Measurements from ENCODE around the gene MRPS34.

MRPS34 gene

GRCh38 chr16:1762196-1762878 lies 10.6 kb downstream of the MRPS34 start:
- no peak overlapping the region for H3K4me3 ChIP-seq
- no peak overlapping the region for H3K27ac ChIP-seq

GRCh38 chr16:1761751-1762150 lies 11.2 kb downstream of the MRPS34 start:
- Histone ChIP-seq H3K4me3 (no peak overlapping the region), H3K27ac (no peak overlapping the region)

- no peak overlapping the region for H3K27ac ChIP-seq
- no peak overlapping the region for H3K4me3 ChIP-seq
Measured at GRCh38 chr16:1760911-1761310, 12.0 kb downstream of the MRPS34 start.

DNA sequence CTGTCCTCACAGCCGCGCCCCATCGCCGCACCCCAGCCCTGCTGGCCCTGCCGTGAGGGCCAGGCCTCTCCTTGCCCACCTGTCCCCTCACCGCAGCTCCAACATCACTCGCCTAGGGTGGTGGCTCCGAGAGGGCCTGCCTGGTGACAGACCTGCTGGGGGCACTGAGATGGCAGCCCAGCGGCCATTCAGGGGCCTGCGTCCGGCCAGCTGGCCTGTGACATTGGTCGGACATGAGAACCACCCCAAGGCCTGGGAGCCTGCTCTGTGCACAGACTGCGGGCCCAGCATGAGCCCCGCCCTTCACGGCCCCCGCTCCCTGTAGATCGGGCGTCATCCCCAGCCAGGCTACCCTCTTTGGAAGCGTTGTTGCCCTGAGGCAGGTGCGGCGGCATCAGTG lies 13.4 kb downstream of the MRPS34 start:
- H3K4me3 ChIP-seq = no peak overlapping the region
- H3K27ac ChIP-seq = no peak overlapping the region

DNA sequence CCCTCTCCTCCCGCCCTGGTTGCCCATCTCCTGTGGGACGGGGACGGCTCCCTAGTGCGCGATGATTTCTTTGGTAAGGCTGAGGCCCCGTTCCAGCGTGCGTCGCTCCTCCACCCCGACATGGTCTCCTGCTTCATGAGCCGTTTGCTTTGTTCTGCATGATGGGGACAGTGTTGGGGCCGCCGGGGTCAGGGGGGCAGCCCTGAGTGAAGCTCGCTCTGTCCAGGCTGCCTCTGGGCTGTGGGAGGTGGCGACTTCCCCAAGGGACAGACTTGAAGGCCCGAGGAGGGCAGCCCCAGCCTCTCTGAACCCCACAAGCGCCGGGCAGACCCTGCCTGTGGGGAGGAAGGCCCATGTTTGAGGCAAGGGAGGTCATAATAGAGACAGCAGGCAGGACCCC lies 14.0 kb downstream of the MRPS34 start:
- H3K27ac ChIP-seq = no peak overlapping the region
- H3K4me3 ChIP-seq = no peak overlapping the region

DNA sequence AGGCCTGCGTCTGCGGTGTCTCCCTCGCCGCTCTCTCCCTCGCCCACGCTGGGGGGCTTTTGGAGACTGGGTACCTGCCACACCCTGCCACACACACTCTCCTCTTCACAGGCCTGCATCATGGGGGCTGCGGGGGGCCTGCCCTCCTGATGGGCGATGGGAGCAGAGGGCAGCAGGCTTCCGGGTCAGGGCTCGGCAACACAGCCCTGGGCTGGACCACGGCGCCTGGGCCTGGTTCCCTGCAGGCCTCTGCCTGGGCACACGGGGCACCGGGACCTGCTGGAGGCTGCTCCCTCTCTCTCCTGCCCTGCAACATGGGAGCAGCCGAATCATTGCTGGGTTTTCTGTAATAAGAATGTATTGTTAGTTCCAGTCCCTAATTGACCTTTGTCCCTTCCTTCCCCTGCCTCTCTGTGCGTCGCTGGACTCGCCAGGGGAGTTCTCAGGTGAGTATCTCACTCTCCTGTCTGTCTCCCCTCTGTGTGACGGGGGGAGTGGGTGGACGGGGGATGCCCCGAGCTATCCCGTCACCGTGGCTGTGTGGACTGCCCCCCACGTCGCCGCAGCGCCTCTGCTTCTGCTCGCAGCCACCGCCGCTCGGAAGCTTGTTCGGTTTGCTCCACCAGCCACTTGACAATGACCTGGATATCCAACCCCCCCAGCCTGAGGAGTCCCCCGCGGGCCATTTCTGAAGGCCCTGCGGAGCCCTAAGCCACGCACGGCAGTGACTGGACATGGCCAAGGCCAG lies 15.0 kb downstream of the MRPS34 start:
- no peak overlapping the region for H3K4me3 ChIP-seq
- no peak overlapping the region for H3K27ac ChIP-seq

DNA sequence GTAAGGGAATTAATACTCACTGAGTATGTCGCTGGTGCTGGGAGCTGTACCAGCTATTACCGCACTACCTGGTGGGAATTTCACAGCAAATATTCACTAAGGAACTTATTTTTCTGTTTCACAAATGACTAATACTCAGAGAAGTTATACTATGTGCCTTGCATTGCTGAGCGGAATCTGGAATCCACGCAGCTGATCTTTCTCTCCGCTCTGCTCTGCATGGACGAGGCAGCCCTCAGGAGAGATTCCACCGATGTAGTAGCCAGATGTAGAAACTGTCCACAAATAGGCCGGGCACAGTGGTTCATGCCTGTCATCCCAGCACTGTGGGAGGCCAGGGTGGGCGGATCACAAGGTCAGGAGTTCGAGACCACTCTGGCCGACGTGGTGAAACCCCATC lies 18.7 kb downstream of the MRPS34 start:
- H3K27ac ChIP-seq = peak overlapping the region in 6 of 21 experiments; percentile 18 to 55 (median 36)
- H3K4me3 ChIP-seq = no peak overlapping the region

DNA sequence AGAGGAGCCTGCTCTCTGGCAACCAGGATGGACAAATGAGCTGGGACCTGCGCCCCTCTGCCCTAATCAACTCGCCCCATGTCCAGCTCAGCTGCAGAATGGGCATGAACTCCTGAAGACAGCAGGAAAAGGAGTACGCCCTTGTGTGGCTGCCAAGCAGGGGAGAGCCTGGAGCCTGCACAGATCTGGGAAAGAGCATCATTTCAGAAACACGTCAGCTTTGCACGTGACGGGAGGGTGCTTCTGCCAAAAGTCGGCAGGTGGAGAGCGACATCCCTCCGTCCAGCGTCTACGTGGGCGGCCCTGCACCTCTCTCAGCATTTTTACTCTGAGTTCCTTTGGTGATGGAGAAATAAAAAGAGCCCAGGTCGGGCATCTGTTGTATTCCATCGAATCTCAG lies 20.1 kb downstream of the MRPS34 start:
- H3K27ac ChIP-seq = no peak overlapping the region
- H3K4me3 ChIP-seq = no peak overlapping the region

GRCh38 chr16:1751946-1752345 lies 21.0 kb downstream of the MRPS34 start:
- H3K4me3 ChIP-seq = no peak overlapping the region

GRCh38 chr16:1749152-1750117 lies 23.5 kb downstream of the MRPS34 start:
- H3K4me3 ChIP-seq = no peak overlapping the region
- no peak overlapping the region for H3K27ac ChIP-seq

More at GRCh38 chr16:1751946-1752345, 21.0 kb downstream of the MRPS34 start:
- no peak overlapping the region for H3K27ac ChIP-seq

- H3K27ac ChIP-seq = no peak overlapping the region
- H3K4me3 ChIP-seq = no peak overlapping the region
Measured at GRCh38 chr16:1747934-1748333, 25.0 kb downstream of the MRPS34 start.

DNA sequence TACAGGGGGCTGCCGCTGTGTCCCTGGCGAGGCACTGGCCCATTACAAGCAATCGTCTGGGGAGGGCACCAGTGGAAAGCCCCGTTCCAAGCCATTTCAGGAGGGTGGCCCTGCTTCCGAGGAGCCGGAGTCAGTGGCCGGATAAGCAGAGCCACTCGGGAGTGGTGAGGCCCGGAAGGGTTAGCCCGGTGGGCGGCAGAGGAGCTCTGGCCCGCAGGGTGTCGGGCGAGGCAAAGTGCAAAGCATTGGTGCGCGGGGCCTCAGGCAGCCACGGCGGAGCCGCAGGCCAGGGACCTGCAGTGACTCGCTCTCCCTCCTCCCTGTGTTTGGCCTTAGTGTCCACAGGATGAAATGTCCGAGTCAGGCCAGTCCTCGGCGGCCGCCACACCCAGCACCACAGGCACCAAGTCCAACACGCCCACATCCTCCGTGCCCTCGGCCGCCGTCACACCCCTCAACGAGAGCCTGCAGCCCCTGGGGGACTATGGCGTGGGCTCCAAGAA lies 26.2 kb downstream of the MRPS34 start:
- Histone ChIP-seq H3K4me3 (no peak overlapping the region), H3K27ac (peak overlapping the region in 1 of 21 experiments; percentile 68)

DNA sequence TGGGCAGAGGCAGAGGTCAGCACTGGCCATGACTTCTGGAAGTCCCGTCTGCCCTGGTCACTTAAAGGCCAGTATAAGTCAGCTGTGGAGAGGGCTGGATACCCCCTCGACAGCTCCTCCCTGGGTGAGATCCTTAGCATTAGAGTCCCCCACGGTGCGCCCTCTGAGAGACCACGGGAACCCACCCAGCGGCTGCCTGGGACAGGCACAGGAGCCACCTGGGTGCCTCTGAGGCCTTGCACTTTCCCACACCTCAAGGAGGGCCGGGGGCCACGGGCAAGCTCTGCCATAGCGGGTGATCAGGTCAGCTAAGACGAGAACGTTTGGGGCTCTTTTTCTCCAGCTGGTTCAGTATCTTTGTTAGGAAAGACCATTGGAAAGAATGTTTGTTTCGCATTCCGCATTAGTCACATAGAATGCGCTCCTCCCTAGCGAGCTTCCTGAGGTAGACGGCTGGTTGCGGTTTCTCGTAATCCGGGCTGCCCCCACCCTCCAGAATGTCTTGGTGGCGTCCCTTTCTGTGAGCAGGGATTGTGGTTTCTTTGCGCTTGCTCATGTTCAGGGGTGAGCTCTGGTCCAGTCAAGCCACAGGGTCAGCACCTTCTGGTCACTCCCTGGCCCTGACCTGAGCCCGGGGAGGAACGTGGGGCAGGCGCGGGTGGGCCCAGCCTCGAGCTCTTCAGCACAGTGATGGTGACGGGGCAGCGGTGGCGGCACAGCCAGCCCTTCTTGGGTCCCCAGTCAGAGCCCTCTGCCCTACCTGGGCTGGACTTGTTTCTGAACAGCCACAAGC lies 26.8 kb downstream of the MRPS34 start:
- H3K4me3 ChIP-seq = no peak overlapping the region
- H3K27ac ChIP-seq = peak overlapping the region in 4 of 21 experiments; percentile 11 to 68 (median 36)

DNA sequence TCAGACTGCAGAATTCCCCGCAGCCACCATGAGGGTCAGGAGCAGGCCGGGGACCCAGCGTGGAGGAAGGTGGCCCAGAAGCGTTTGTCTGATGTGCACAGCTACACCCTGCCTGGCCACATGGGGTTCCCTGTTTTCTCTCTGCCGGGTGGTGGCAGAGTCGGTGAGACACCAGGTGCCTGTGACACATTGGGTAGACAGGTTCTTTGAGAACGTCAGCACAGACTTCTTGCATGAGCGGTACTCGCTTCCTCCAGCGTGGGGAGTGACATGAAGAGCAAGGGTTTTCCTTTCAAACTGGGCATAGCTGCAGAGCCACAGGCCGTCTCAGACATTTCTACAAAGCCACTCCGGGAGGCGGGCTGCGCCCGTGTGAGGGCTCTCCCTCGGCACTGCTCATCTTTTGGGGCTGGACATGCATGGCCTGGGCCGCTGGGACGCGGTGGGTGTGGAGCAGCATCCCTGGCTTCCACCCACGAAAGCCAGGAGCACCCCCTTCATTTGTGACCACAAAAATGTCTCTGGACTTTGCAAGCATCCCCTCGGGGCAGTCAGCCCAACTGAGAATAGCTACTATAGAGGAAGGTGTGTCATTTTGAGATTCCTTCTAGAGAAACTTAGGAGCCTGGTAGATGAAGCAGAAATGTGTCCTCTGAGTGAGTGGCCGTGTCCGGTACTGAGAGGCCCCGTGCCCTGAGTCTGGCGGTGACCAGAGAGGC lies 27.6 kb downstream of the MRPS34 start:
- peak overlapping the region in 4 of 21 experiments; percentile 11 to 68 (median 36) for H3K27ac ChIP-seq

DNA sequence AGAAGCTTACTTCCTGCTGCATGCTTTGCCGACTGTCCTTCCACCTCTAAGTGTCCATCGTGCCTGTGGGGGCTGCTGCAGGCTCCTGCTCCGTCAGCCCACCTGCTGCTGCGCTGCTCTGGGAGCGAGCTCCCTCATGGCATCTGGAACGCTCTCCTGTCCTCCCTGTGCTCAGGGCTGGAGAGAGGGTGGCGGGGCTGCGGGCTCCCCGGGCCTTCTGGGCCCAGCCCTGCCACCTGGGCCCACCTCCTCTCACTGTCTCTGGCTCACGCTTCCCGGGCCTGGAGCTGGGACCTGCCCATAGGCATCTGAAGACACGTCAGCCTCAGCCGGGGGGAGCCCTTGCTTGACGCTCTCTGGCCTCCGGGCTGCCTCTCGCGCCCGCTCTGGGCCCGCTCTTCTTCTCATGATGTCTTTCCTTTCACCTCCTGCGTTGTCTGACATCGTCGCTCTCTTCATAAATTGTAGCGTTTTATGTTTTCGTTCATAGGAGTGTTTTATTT lies 28.5 kb downstream of the MRPS34 start:
- Histone ChIP-seq H3K27ac (peak overlapping the region in 4 of 21 experiments; percentile 2 to 55 (median 31)), H3K4me3 (no peak overlapping the region)

More for the DNA sequence above, 27.6 kb downstream of the MRPS34 start:
- no peak overlapping the region for H3K4me3 ChIP-seq

DNA sequence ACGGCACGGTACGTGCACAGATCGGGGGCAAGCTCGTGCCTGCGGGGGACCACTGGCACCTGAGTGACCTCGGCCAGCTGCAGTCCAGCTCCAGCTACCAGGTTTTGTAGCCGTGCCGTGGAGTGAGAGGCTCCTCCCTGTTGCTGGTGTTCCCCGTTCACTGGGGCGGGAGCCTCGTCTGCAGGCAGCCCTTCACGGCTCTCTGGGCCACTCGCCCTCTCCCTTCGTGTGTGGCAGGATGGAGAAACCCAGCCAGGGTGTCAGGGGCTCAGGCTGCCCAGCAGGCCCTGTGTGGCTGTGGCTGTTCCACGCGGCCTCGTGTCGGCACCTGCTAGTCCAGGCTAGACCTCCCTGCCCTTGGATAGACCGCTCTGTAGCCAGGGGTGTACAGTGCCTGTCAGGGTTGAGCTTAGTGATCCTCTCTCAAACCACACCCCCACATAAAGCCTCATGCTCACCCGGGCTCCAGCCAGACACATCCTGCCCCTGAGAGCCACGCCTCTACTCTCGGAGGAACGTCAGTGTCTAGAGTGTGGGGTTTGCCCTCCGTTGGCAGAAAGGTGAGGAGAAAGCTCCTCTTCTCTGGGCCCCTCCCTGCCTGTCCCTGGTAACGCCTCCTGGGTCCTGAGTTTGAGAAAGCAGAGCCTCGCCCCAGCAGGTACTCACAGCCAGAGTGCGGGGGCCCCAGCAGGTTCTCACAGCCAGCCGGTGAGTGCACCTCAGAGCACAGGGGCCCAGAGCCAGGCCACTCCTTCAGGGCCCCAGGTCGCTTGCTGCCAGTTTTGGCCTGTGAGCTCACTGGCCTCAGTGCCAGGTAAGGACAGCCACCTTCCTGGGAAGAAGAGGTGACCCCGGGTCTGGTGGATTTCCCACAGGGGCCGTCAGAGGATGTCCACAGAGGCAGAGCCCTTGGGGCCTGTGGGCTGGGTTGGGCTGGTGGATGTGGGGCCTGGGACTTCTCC lies 29.3 kb downstream of the MRPS34 start:
- H3K4me3 ChIP-seq = no peak overlapping the region
- H3K27ac ChIP-seq = peak overlapping the region in 4 of 21 experiments; percentile 2 to 35 (median 17)

- no peak overlapping the region for H3K4me3 ChIP-seq
- H3K27ac ChIP-seq = no peak overlapping the region
Measured at GRCh38 chr16:1741553-1742165, 31.3 kb downstream of the MRPS34 start.
